ENCODE data around the gene POM121. TPM values are rescaled to one million over a fixed set of nuclear protein-coding genes. Genes with fewer than 3 reads are reported as not detected.
A peak's percentile ranks its signal among the peaks of the same experiment; 100 is the strongest.
"Not testable (repeated sequence)": the region's sequence is repeated elsewhere in the genome, so short reads cannot be mapped to it uniquely, and the experiment has no call there.

POM121 gene
- total RNA-seq: 3.1 and 4.8 TPM in 2 replicates
- polyA plus RNA-seq: 6.3 and 10.0 TPM in 2 replicates
- 15.9 and 22.9 TPM in 2 replicates for polyA plus RNA-seq (2012)
- 26.8 and 57.3 TPM in 2 replicates for polyA minus RNA-seq (ENCODE audit: low replicate concordance)

- Histone ChIP-seq H2AFZ (ENCODE audit: low read length) (peak within 1 kb of the TSS; percentile 56), H3K36me3 (ENCODE audit: control insufficient read depth, insufficient read depth, low read length) (peaks cover 9% of the 10 kb centered on the region), H3K79me2 (ENCODE audit: control insufficient read depth, insufficient read depth, low read length) (peaks cover 25% of the 10 kb centered on the region), H3K9me3 (ENCODE audit: control insufficient read depth, insufficient read depth, low read depth, low read length) (no peaks in the 10 kb centered on the region), H3K27ac (ENCODE audit: insufficient read depth, low read length) (peak within 1 kb of the TSS; percentile 92), H3K27me3 (ENCODE audit: control insufficient read depth, insufficient read depth, low read length) (no peaks in the 10 kb centered on the region), H3K4me2 (ENCODE audit: extremely low read depth, insufficient read depth, low read length) (peak within 1 kb of the TSS; percentile 79), H3K9ac (ENCODE audit: insufficient read depth, low read length) (peak within 1 kb of the TSS; percentile 95), H3K4me3 (replicated peaks in 1 of 4; ENCODE audit: control extremely low read depth in 1 of 4, insufficient read depth in 1 of 4, low read depth in 3 of 4, low read length in 4 of 4) (peak within 1 kb of the TSS; percentile 74 to 94 (median 80)), H3K4me1 (ENCODE audit: control insufficient read depth, extremely low read depth, insufficient read depth, low read length) (no peaks in the 10 kb centered on the region), H4K20me1 (ENCODE audit: control insufficient read depth, extremely low read depth, insufficient read depth, low read length) (no peaks in the 10 kb centered on the region)
- peak; percentile 85 to 87 for DNase-seq (ENCODE audit: low read depth in 2 of 2)
- TF ChIP-seq EZH2 (IDR thresholded peaks at IDR 0.05; ENCODE audit: low read length, missing control alignments) (no peak), CTCF (conservative IDR thresholded peaks at IDR 0.05 in 1 of 2, IDR thresholded peaks at IDR 0.05 in 1 of 2; ENCODE audit: low read depth in 1 of 2, low read length in 2 of 2) (no peak)
Observed at GRCh38 chr7:72924733-72925545, at the start of gene POM121. Gene POM121, plus strand, starts transcription at chr7:72925095. Its CDS starts 27 bp downstream, at chr7:72925122.

DNA sequence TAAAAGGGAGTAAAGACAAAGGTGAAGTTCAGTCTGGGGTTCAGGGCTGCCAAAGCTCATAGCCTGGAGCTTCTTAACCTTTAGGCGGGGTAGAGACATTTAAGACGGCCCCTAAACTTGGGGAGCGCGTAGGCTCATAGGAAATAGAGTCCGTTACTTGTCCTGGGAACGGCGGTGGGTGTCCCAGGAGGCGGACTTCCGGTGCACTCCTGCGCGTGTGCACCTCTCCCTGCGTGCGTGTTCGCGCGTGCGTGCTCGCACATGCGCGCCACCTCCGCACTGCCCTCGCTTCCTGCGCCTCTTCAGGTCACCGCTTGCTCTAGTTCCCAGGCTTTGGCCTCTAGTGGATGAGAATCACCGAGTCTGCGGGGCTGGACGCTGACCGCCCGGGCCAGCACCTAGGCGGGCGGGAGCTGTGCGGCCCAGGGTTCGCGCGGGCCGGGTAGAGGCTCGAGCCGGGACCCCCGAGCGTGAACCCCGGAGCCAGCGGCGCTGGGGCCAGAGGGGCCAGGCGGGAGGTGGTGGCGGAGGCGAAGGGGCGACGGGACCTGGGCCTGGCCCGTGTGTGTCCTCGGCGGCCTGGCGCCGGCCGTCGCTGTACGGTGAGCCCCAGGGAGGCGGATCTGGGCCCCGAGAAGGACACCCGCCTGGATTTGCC is 45.7 kb upstream of the POM121 start:
- H3K27me3 ChIP-seq (ENCODE audit: control insufficient read depth, insufficient read depth, low read length); H4K20me1 ChIP-seq (ENCODE audit: control insufficient read depth, extremely low read depth, insufficient read depth, low read length); H3K4me1 ChIP-seq (ENCODE audit: control insufficient read depth, extremely low read depth, insufficient read depth, low read length); H3K36me3 ChIP-seq (ENCODE audit: control insufficient read depth, insufficient read depth, low read length); H3K79me2 ChIP-seq (ENCODE audit: control insufficient read depth, insufficient read depth, low read length); H3K9me3 ChIP-seq (ENCODE audit: control insufficient read depth, insufficient read depth, low read depth, low read length): not testable (repeated sequence)
- H3K4me2 ChIP-seq (ENCODE audit: extremely low read depth, insufficient read depth, low read length): peak overlapping the region; percentile 64
- H3K27ac ChIP-seq (ENCODE audit: insufficient read depth, low read length): peak overlapping the region; percentile 77
- peak overlapping the region; percentile 82 for H3K9ac ChIP-seq (ENCODE audit: insufficient read depth, low read length)
- peak overlapping the region; percentile 60 to 78 (median 69) for H3K4me3 ChIP-seq (replicated peaks in 1 of 4; ENCODE audit: control extremely low read depth in 1 of 4, insufficient read depth in 1 of 4, low read depth in 3 of 4, low read length in 4 of 4)
- peak; percentile 79 to 84 for DNase-seq (ENCODE audit: low read depth in 2 of 2)
- peak overlapping the region; percentile 77 for H2AFZ ChIP-seq (ENCODE audit: low read length)

DNA sequence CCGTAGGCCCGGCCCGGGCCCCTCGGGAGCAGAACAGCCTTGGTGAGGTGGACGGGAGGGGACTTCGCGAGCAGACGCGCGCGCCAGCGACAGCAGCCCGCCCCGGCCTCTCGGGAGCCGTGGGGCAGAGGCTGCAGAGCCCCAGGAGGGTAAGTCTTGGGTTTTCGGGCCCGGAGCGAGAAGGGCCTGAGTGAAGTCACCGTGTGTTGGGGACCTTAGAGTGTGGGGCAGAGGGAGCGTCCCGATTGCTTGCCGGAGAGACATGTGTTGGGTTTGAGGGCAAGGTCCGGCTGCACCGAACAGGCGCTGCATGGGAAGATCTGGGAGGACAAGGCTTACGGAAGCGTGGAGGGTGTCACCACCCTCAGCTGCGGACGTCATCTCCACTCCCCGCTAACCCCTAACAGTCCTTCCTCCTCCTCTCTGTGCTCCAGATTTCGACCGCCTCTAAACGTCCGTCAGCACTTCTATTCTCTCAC is 45.1 kb upstream of the POM121 start:
- Histone ChIP-seq H2AFZ (ENCODE audit: low read length) (peak overlapping the region; percentile 59), H3K9ac (ENCODE audit: insufficient read depth, low read length) (peak overlapping the region; percentile 82)
- H3K79me2 ChIP-seq (ENCODE audit: control insufficient read depth, insufficient read depth, low read length): not testable (repeated sequence)

GRCh38 chr7:72891750-72892149 is 33.1 kb upstream of the POM121 start:
- not testable (repeated sequence) for H3K36me3 ChIP-seq (ENCODE audit: control insufficient read depth, insufficient read depth, low read length); H4K20me1 ChIP-seq (ENCODE audit: control insufficient read depth, extremely low read depth, insufficient read depth, low read length); H3K9me3 ChIP-seq (ENCODE audit: control insufficient read depth, insufficient read depth, low read depth, low read length); DNase-seq (ENCODE audit: low read depth in 2 of 2); H3K27ac ChIP-seq (ENCODE audit: insufficient read depth, low read length); H3K9ac ChIP-seq (ENCODE audit: insufficient read depth, low read length); H3K79me2 ChIP-seq (ENCODE audit: control insufficient read depth, insufficient read depth, low read length); H3K4me3 ChIP-seq (replicated peaks in 1 of 4; ENCODE audit: control extremely low read depth in 1 of 4, insufficient read depth in 1 of 4, low read depth in 3 of 4, low read length in 4 of 4); H2AFZ ChIP-seq (ENCODE audit: low read length); H3K27me3 ChIP-seq (ENCODE audit: control insufficient read depth, insufficient read depth, low read length); H3K4me1 ChIP-seq (ENCODE audit: control insufficient read depth, extremely low read depth, insufficient read depth, low read length); H3K4me2 ChIP-seq (ENCODE audit: extremely low read depth, insufficient read depth, low read length)

More for the DNA sequence above, 45.1 kb upstream of the POM121 start:
- peak; percentile 67 to 69 for DNase-seq (ENCODE audit: low read depth in 2 of 2)
- not testable (repeated sequence) for H4K20me1 ChIP-seq (ENCODE audit: control insufficient read depth, extremely low read depth, insufficient read depth, low read length); H3K9me3 ChIP-seq (ENCODE audit: control insufficient read depth, insufficient read depth, low read depth, low read length); H3K36me3 ChIP-seq (ENCODE audit: control insufficient read depth, insufficient read depth, low read length); H3K4me1 ChIP-seq (ENCODE audit: control insufficient read depth, extremely low read depth, insufficient read depth, low read length); H3K27me3 ChIP-seq (ENCODE audit: control insufficient read depth, insufficient read depth, low read length)
- H3K27ac ChIP-seq (ENCODE audit: insufficient read depth, low read length): peak overlapping the region; percentile 77
- H3K4me2 ChIP-seq (ENCODE audit: extremely low read depth, insufficient read depth, low read length): peak overlapping the region; percentile 71
- H3K4me3 ChIP-seq (replicated peaks in 1 of 4; ENCODE audit: control extremely low read depth in 1 of 4, insufficient read depth in 1 of 4, low read depth in 3 of 4, low read length in 4 of 4): peak overlapping the region; percentile 60 to 80 (median 76)

DNA sequence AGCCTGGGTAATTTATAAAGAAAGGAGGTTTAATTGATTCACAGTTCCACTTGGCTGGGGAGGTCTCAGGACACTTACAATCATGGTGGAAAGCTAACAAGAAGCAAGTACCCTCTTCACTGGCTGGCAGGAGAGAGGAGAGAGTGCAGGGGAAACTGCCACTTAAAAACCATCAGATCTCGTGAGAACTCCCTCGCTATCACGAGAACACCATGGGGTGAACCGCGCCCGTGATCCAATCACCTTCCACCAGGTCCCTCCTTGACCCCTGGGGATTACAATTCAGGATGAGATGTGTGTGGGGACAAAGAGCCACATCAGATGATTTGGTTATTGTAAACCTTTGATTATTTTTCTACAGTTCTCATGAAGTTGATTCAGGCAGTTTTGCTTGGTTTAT is 20.2 kb upstream of the POM121 start:
- DNase-seq (ENCODE audit: low read depth in 2 of 2); H3K36me3 ChIP-seq (ENCODE audit: control insufficient read depth, insufficient read depth, low read length); H3K4me2 ChIP-seq (ENCODE audit: extremely low read depth, insufficient read depth, low read length); H2AFZ ChIP-seq (ENCODE audit: low read length); H3K9ac ChIP-seq (ENCODE audit: insufficient read depth, low read length); H3K4me3 ChIP-seq (replicated peaks in 1 of 4; ENCODE audit: control extremely low read depth in 1 of 4, insufficient read depth in 1 of 4, low read depth in 3 of 4, low read length in 4 of 4); H3K9me3 ChIP-seq (ENCODE audit: control insufficient read depth, insufficient read depth, low read depth, low read length); H3K27me3 ChIP-seq (ENCODE audit: control insufficient read depth, insufficient read depth, low read length); H4K20me1 ChIP-seq (ENCODE audit: control insufficient read depth, extremely low read depth, insufficient read depth, low read length); H3K27ac ChIP-seq (ENCODE audit: insufficient read depth, low read length); H3K4me1 ChIP-seq (ENCODE audit: control insufficient read depth, extremely low read depth, insufficient read depth, low read length); H3K79me2 ChIP-seq (ENCODE audit: control insufficient read depth, insufficient read depth, low read length): not testable (repeated sequence)
